Lower leg skin (tissue), 4 donors: Measurements from ENCODE around the gene TRDN. TPM values are rescaled to one million over a fixed set of nuclear protein-coding genes. Genes with fewer than 3 reads are reported as not detected.

Source experiments
- DNase-seq, 2 donors: peaks; one replicate each; pipeline ENCODE4 v3.0.0-alpha.2; 2019; ENCODE audit warnings: low spot score in 2 of 2
- H3K4me3 ChIP-seq: fragments of 200-600 bp; sonication (generic); 2 replicates; pipeline ENCODE4 v1.5.1; 2017; ENCODE audit warnings: mild to moderate bottlenecking, low read depth; ENCODE audit not compliant: poor library complexity, severe bottlenecking
- CTCF ChIP-seq, 3 donors: fragments of 450-650 bp; IDR thresholded peaks; one replicate each; pipeline ENCODE4 v1.5.1; 2016; ENCODE audit warnings: antibody characterized with exemption in 3 of 3, mild to moderate bottlenecking in 3 of 3, moderate library complexity in 2 of 3
- POLR2A ChIP-seq, 2 donors: fragments of 450-650 bp; IDR thresholded peaks; one replicate each; pipeline ENCODE4 v1.6.1; 2016 to 2017; ENCODE audit warnings: antibody characterized with exemption in 2 of 2, mild to moderate bottlenecking in 1 of 2, moderate library complexity in 1 of 2
- WGBS, 2 donors: methylation state at CpG; one replicate each; pipeline ENCODE4 v1.1.5; 2018; 5-methylcytosine and 5-hydroxymethylcytosine counted together
- intact Hi-C: fragments of 100-400 bp; cut with DNase I; formaldehyde crosslinking; loops from one replicate; pipeline ENCODE4 v1.15.0; 2023; ENCODE audit warnings: low total_unique reads
- total RNA-seq, 4 donors: library from RNA; depleted of rRNA; stranded (reverse); fragments of >200 nt; gene quantifications; one replicate each; pipeline ENCODE4 v1.1.0, GENCODE V29; 2016

Gene TRDN
- total RNA-seq, 4 donors from 2014 or later, result 0.06 TPM; not detected in 3

GRCh38 chr6:123551939-123552707 is 84.6 kb downstream of the TRDN start:
- WGBS, 2 donors, result 51% methylated on average over 4 of the region's 4 CpGs
- intact Hi-C loops, result no loop called here

GRCh38 chr6:123550052-123550617 is 86.6 kb downstream of the TRDN start:
- intact Hi-C loops, result no loop called here
- H3K4me3 ChIP-seq, result no peak overlapping the region
- 72 to 76% methylated on average over 2 of the region's 2 CpGs for WGBS, 2 donors

More at GRCh38 chr6:123551939-123552707, 84.6 kb downstream of the TRDN start:
- TF ChIP-seq POLR2A (IDR thresholded peaks at IDR 0.05), result no peak
- no peak for DNase-seq
- H3K4me3 ChIP-seq, result no peak overlapping the region

GRCh38 chr6:123549476-123549875 is 87.3 kb downstream of the TRDN start:
- H3K4me3 ChIP-seq, result no peak overlapping the region
- TF ChIP-seq CTCF (IDR thresholded peaks at IDR 0.05) (no peak), POLR2A (IDR thresholded peaks at IDR 0.05) (no peak)
- intact Hi-C loops, result loop anchor here (10.0 kb wide), 1 partner anchor 855 kb away; no protein-coding TSS in a partner anchor
- no peak for DNase-seq

More at GRCh38 chr6:123550052-123550617, 86.6 kb downstream of the TRDN start:
- TF ChIP-seq CTCF (IDR thresholded peaks at IDR 0.05) (no peak), POLR2A (IDR thresholded peaks at IDR 0.05) (no peak)
- DNase-seq, result no peak

GRCh38 chr6:123547216-123547978 is 89.4 kb downstream of the TRDN start:
- no peak overlapping the region for H3K4me3 ChIP-seq
- no peak for DNase-seq
- intact Hi-C loops, result loop anchor here (10.0 kb wide), 1 partner anchor 853 kb away; no protein-coding TSS in a partner anchor
- TF ChIP-seq CTCF (IDR thresholded peaks at IDR 0.05), result no peak
- TF ChIP-seq POLR2A (IDR thresholded peaks at IDR 0.05), result no peak

- DNase-seq, result no peak
- intact Hi-C loops, result loop anchor here (10.0 kb wide), 1 partner anchor 852 kb away; no protein-coding TSS in a partner anchor
- 90 to 92% methylated on average over 2 of the region's 2 CpGs for WGBS, 2 donors
- H3K4me3 ChIP-seq, result no peak overlapping the region
- no peak for TF ChIP-seq CTCF (IDR thresholded peaks at IDR 0.05)
These were observed 90.2 kb downstream of the TRDN start for GRCh38 chr6:123546537-123546936.

GRCh38 chr6:123541462-123541861 is 95.3 kb downstream of the TRDN start:
- WGBS, 2 donors, result 86 to 88% methylated on average over 4 of the region's 4 CpGs
- no peak overlapping the region for H3K4me3 ChIP-seq
- TF ChIP-seq CTCF (IDR thresholded peaks at IDR 0.05) (no peak), POLR2A (IDR thresholded peaks at IDR 0.05) (no peak)
- DNase-seq, result no peak
- intact Hi-C loops, result loop anchor here (10.0 kb wide), 1 partner anchor 847 kb away; no protein-coding TSS in a partner anchor
